Smooth muscle cell (in vitro differentiated cells): ENCODE data around the gene TOP1. TPM values are rescaled to one million over a fixed set of nuclear protein-coding genes. Genes with fewer than 3 reads are reported as not detected.
A peak's percentile ranks its signal among the peaks of the same experiment; 100 is the strongest.

Experiments
- DNase-seq: peaks from one replicate; lab custom pipeline; 2025; ENCODE audit not compliant: unreplicated experiment; lab: John Stamatoyannopoulos, UW
- H2AFZ ChIP-seq: fragments of 200-600 bp; sonication (generic); 2 replicates; pipeline ENCODE4 v1.6.0; 2016; ENCODE audit warnings: antibody characterized with exemption, low read depth, mild to moderate bottlenecking
- H3F3A ChIP-seq: fragments of 200-600 bp; sonication (generic); 2 replicates; pipeline ENCODE4 v1.6.0; 2017; ENCODE audit warnings: antibody characterized with exemption, low read depth
- H3K27ac ChIP-seq: fragments of 200-600 bp; sonication (generic); 2 replicates; pipeline ENCODE4 v1.5.1; 2016; ENCODE audit warnings: low read depth, mild to moderate bottlenecking
- H3K27me3 ChIP-seq: fragments of 200-600 bp; sonication (generic); 2 replicates; pipeline ENCODE4 v1.6.1; 2016; ENCODE audit warnings: low read depth, mild to moderate bottlenecking
- H3K36me3 ChIP-seq: fragments of 200-600 bp; sonication (generic); 2 replicates; pipeline ENCODE4 v1.5.1; 2016; ENCODE audit warnings: low read depth
- H3K4me1 ChIP-seq: fragments of 200-600 bp; sonication (generic); 2 replicates; pipeline ENCODE4 v1.5.1; 2016; ENCODE audit warnings: low read depth
- H3K4me2 ChIP-seq: fragments of 200-600 bp; sonication (generic); 2 replicates; pipeline ENCODE4 v1.6.0; 2016; ENCODE audit warnings: mild to moderate bottlenecking
- H3K4me3 ChIP-seq: fragments of 200-600 bp; sonication (generic); 2 replicates; pipeline ENCODE4 v1.5.1; 2016; ENCODE audit warnings: mild to moderate bottlenecking
- H3K79me2 ChIP-seq: fragments of 200-600 bp; sonication (generic); 2 replicates; pipeline ENCODE4 v1.6.0; 2016; ENCODE audit warnings: low read depth, mild to moderate bottlenecking
- H3K9ac ChIP-seq: fragments of 200-600 bp; sonication (generic); 2 replicates; pipeline ENCODE4 v1.6.0; 2016; ENCODE audit warnings: low read depth
- H3K9me3 ChIP-seq: fragments of 200-600 bp; sonication (generic); replicated peaks from 2 replicates; pipeline ENCODE4 v1.5.1; 2016; ENCODE audit warnings: low read depth
- H4K20me1 ChIP-seq: fragments of 200-600 bp; sonication (generic); 2 replicates; pipeline ENCODE4 v1.6.0; 2016; ENCODE audit warnings: low read depth
- CTCF ChIP-seq: fragments of 200-600 bp; sonication (generic); IDR thresholded peaks from 2 replicates; pipeline ENCODE4 v1.5.1; 2017; ENCODE audit warnings: borderline replicate concordance, mild to moderate bottlenecking, antibody characterized with exemption; ENCODE audit not compliant: insufficient read depth, poor library complexity, severe bottlenecking
- WGBS: methylation state at CpG from one replicate; pipeline ENCODE4 v1.1.7; 2016; ENCODE audit warnings: low lambda C conversion rate; 5-methylcytosine and 5-hydroxymethylcytosine counted together
- polyA plus RNA-seq: library from polyadenylated mRNA; unstranded; fragments of >200 nt; fragmentation: Nextera tagmentation; extraction: Ambion mirVana; gene quantifications from 2 replicates; pipeline ENCODE4 v1.2.1, GENCODE V29; 2016
- total RNA-seq: library from RNA; depleted of rRNA; stranded (reverse); fragments of >200 nt; gene quantifications from 2 replicates; pipeline ENCODE4 v1.2.3, GENCODE V29; 2014

Gene TOP1
- total and polyA plus RNA-seq, 2 experiments from 2014 or later = 17.0 to 28.6 TPM

DNA sequence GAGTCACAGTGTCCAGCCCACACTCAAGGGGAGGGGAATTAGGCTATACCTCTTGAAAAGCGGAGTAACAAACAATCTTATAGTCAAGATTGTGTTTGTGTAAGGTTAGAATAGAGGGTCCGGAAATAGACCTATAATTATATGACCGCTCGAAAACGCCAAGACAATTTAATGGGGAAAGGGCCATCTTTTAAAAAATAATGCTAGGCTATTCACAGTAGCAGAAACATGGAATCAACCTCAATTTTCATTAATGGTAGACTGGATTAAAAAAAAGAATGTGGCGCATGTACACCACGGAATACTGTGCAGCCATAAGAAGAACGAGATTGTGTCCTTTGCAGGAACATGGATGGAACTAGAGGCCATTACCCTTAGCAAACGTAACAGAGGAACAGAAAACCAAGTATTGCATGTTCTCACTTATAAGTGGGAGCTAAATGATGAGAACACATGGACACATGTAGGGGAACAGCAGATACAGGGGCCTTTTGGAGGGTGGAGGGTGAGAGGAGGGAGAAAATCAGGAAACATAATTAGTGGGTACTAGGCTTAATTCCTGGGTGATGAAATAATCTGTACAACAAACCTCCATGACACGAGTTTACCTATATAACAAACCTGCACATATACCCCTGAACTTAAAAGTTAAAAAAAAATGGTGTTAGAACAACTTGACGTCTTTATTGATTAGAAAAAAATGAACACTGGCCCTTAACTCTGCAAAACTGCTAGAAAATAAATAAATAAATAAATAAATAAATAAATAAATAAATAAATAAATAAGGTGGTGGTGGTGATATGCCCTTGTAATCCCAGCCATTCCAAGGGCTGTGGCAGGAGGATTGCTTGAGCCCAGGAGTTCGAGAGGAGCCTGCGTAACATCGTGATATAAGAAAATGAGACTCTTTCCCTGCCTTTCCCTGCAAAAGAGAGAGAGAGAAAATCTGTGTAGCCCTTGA lies 30.3 kb downstream of the TOP1 start:
- Histone ChIP-seq H3K4me2 (peak overlapping the region; percentile 46), H3K27me3 (no peaks in the 10 kb centered on the region), H3K79me2 (peaks cover 93% of the 10 kb centered on the region), H3K36me3 (peaks cover 13% of the 10 kb centered on the region), H4K20me1 (peaks cover 99% of the 10 kb centered on the region), H3K9me3 (no peaks in the 10 kb centered on the region), H3K4me1 (peaks cover 20% of the 10 kb centered on the region), H3F3A (peaks cover 17% of the 10 kb centered on the region), H3K9ac (no peak overlapping the region), H3K4me3 (no peak overlapping the region), H2AFZ (no peak overlapping the region), H3K27ac (peak overlapping the region; percentile 86)
- 80% methylated on average over 14 of the region's 14 CpGs for WGBS
- TF ChIP-seq CTCF = no peak
- DNase-seq = no peak

DNA sequence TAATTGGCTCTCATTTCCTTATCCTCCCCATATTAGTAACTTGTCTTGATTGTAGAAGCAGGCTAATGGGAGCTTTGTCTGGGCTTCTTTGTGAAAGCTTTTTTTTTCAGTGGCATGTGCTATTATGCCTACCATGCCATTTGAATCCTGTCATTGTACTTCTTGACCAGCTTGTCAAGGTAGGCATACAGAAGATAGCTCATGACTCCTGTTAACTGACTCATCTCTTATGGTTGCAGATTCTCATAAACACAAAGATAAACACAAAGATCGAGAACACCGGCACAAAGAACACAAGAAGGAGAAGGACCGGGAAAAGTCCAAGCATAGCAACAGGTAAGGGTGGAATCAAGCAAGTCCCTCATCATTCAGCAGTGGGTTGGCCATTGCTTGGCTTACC lies 32.5 kb downstream of the TOP1 start:
- Histone ChIP-seq H3K4me3 (no peak overlapping the region), H4K20me1 (peaks cover 99% of the 10 kb centered on the region), H3F3A (peaks cover 12% of the 10 kb centered on the region), H3K36me3 (peaks cover 13% of the 10 kb centered on the region), H3K4me2 (no peak overlapping the region), H3K9ac (no peak overlapping the region), H3K27me3 (no peaks in the 10 kb centered on the region), H3K79me2 (peaks cover 93% of the 10 kb centered on the region), H3K9me3 (no peaks in the 10 kb centered on the region), H2AFZ (no peak overlapping the region), H3K27ac (peak overlapping the region; percentile 36), H3K4me1 (peaks cover 14% of the 10 kb centered on the region)
- no peak for TF ChIP-seq CTCF
- no peak for DNase-seq
- WGBS = 79% methylated on average over 3 of the region's 3 CpGs

- no peak for TF ChIP-seq CTCF
- peaks cover 99% of the 10 kb centered on the region for H3K79me2 ChIP-seq
- H3K4me1 ChIP-seq = peaks cover 4% of the 10 kb centered on the region
- no peak overlapping the region for H3K4me3 ChIP-seq
- no peaks in the 10 kb centered on the region for H3K27me3 ChIP-seq
- H3F3A ChIP-seq = peaks cover 5% of the 10 kb centered on the region
- DNase-seq = no peak
- H3K4me2 ChIP-seq = no peak overlapping the region
- 96% methylated on average over 1 of the region's 1 CpG for WGBS
- H3K9ac ChIP-seq = no peak overlapping the region
- no peak overlapping the region for H3K27ac ChIP-seq
- peaks cover 13% of the 10 kb centered on the region for H3K36me3 ChIP-seq
- H3K9me3 ChIP-seq = no peaks in the 10 kb centered on the region
- H4K20me1 ChIP-seq = peaks cover 99% of the 10 kb centered on the region
- H2AFZ ChIP-seq = no peak overlapping the region
Measured at GRCh38 chr20:41063442-41063841, 34.8 kb downstream of the TOP1 start.
